ENCODE measurements around the gene NTMT1. TPM values are rescaled to one million over a fixed set of nuclear protein-coding genes. Genes with fewer than 3 reads are reported as not detected.

Gene NTMT1
- total and polyA plus RNA-seq, 9 of the 15 experiments (the other 6 are each of a cell fraction or from before 2014, with no cell fraction given): 42.1 to 116 (median 74.7) TPM

DNA sequence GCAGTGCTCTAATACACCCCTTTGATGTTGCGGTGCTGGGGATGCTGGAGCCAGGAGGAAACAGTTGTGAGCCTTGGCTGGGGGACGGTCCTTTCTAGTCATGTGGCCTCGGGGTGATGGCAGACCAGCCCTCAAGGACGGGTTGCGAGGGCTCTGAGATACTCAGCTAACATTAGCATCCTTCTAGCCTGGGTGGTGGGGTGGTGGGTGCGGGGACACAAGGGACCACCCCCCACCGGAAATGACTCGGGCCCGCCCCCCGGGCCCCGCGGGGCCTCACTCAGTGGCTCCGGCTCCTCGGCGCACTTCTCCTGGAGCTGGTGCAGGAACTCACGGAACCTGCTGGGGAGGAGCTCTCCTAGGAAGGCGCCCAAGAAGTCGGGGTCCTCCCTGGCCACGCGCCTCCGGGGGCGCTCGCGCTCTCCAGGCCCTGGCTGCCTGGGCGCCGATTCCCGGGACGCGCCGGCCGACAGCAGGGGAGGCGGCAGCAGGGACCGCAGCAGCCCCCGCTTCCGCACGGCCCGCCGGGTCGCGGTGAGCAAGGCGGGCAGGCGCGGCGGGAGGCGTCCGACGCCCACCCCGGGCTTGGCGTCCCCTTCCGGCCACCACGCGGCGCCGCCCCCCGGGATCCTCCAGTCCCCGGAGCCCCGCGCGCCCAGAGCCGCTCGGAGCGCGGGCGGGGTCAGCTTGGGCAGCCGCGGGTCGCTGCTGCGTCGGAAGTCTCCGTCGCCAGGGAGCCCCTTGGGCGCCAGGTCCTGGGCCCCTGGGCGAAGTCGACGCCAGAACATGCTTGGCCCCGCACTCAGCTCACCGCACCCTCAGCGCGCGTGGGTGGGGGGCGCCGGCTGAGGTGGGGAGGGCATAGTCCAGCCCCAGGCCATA lies 5.9 kb upstream of the NTMT1 start (continued):
- TF ChIP-seq, protein P1, sequence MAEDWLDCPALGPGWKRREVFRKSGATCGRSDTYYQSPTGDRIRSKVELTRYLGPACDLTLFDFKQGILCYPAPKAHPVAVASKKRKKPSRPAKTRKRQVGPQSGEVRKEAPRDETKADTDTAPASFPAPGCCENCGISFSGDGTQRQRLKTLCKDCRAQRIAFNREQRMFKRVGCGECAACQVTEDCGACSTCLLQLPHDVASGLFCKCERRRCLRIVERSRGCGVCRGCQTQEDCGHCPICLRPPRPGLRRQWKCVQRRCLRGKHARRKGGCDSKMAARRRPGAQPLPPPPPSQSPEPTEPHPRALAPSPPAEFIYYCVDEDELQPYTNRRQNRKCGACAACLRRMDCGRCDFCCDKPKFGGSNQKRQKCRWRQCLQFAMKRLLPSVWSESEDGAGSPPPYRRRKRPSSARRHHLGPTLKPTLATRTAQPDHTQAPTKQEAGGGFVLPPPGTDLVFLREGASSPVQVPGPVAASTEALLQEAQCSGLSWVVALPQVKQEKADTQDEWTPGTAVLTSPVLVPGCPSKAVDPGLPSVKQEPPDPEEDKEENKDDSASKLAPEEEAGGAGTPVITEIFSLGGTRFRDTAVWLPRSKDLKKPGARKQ (CRISPR knock-in tag; IDR thresholded peaks at IDR 0.05): no peak
- no peak; the same call in 1 of the 2 replicates for TF ChIP-seq CREB1 (IDR thresholded peaks at IDR 0.05)
- TF ChIP-seq CREB1 (CRISPR knock-in tag; IDR thresholded peaks at IDR 0.05): no peak
- TF ChIP-seq PHF21A (IDR thresholded peaks at IDR 0.05; ENCODE audit: borderline replicate concordance, low read depth): no peak
- TF ChIP-seq ZNF696 (CRISPR knock-in tag; conservative IDR thresholded peaks at IDR 0.05): no peak
- TF ChIP-seq RBBP5 (IDR thresholded peaks at IDR 0.05; ENCODE audit: borderline replicate concordance, insufficient read depth, low read length, poor library complexity, severe bottlenecking): peak; percentile 32
- no peak for TF ChIP-seq ZNF408 (CRISPR knock-in tag; IDR thresholded peaks at IDR 0.05; ENCODE audit: low read depth)
- no peak for TF ChIP-seq MAFG (tag; conservative IDR thresholded peaks at IDR 0.05)
- TF ChIP-seq, protein P2, sequence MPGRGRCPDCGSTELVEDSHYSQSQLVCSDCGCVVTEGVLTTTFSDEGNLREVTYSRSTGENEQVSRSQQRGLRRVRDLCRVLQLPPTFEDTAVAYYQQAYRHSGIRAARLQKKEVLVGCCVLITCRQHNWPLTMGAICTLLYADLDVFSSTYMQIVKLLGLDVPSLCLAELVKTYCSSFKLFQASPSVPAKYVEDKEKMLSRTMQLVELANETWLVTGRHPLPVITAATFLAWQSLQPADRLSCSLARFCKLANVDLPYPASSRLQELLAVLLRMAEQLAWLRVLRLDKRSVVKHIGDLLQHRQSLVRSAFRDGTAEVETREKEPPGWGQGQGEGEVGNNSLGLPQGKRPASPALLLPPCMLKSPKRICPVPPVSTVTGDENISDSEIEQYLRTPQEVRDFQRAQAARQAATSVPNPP (IDR thresholded peaks at IDR 0.05; ENCODE audit: borderline replicate concordance, insufficient read depth, insufficient read length): no peak
- no peak for TF ChIP-seq CEBPG (CRISPR knock-in tag; IDR thresholded peaks at IDR 0.05)
- no peak for TF ChIP-seq CEBPG (tag; conservative IDR thresholded peaks at IDR 0.05 in 1 of 2, IDR thresholded peaks at IDR 0.05 in 1 of 2)
- no peak for TF ChIP-seq NFYB (IDR thresholded peaks at IDR 0.05; ENCODE audit: extremely low read depth, insufficient read length)
- TF ChIP-seq, protein P3, sequence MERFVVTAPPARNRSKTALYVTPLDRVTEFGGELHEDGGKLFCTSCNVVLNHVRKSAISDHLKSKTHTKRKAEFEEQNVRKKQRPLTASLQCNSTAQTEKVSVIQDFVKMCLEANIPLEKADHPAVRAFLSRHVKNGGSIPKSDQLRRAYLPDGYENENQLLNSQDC (CRISPR knock-in tag; IDR thresholded peaks at IDR 0.05): no peak
- no peak for TF ChIP-seq HMG20A (CRISPR knock-in tag; conservative IDR thresholded peaks at IDR 0.05)
- TF ChIP-seq KLF6 (CRISPR knock-in tag; IDR thresholded peaks at IDR 0.05; ENCODE audit: borderline replicate concordance): no peak
- TF ChIP-seq, protein P4, sequence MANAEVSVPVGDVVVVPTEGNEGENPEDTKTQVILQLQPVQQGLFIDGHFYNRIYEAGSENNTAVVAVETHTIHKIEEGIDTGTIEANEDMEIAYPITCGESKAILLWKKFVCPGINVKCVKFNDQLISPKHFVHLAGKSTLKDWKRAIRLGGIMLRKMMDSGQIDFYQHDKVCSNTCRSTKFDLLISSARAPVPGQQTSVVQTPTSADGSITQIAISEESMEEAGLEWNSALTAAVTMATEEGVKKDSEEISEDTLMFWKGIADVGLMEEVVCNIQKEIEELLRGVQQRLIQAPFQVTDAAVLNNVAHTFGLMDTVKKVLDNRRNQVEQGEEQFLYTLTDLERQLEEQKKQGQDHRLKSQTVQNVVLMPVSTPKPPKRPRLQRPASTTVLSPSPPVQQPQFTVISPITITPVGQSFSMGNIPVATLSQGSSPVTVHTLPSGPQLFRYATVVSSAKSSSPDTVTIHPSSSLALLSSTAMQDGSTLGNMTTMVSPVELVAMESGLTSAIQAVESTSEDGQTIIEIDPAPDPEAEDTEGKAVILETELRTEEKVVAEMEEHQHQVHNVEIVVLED (CRISPR knock-in tag; IDR thresholded peaks at IDR 0.05): no peak
- no peak for TF ChIP-seq THRB (CRISPR knock-in tag; conservative IDR thresholded peaks at IDR 0.05)
- TF ChIP-seq HDAC6 (IDR thresholded peaks at IDR 0.05; ENCODE audit: low read depth, low read length): no peak; the same call in 1 of the 2 replicates
- TF ChIP-seq BRD9 (IDR thresholded peaks at IDR 0.05; ENCODE audit: low read depth, partially characterized antibody): no peak
- TF ChIP-seq ZNF24 (IDR thresholded peaks at IDR 0.05): no peak
- TF ChIP-seq RBM22 (IDR thresholded peaks at IDR 0.05; ENCODE audit: low read depth, low read length, poor library complexity, severe bottlenecking): no peak
- TF ChIP-seq ZFX (CRISPR knock-in tag; IDR thresholded peaks at IDR 0.05): no peak; the same call in 1 of the 2 replicates

Data from K562 (cell line).